IPS-NIHi7 (cell line): ENCODE data around the gene TMEM178A.

ENCODE experiments used
- DNase-seq: peaks from one replicate; pipeline ENCODE4 v3.0.0; 2012; ENCODE audit warnings: mixed read lengths; ENCODE audit errors: extremely low spot score

Gene TMEM178A

DNA sequence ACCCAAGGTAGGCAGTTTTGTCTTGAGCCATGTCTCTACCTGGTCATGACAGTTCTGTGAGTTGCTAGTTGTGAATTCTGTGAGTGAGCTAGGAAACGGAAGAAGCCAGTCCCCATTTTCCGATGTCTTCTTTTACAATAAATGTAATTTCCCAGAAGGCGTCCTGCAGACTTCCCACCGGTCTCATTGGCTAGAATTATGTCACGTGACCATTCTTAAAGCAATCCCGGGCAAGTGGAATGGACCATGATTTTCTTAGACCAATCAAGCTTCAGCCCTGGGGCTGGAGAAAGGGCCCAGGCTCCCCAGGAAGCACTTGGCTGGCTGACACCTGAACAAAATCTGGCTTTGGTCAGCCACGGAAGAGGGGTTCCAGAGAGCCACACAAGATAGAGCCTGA is 10.6 kb downstream of the TMEM178A start:
- no peak for DNase-seq

DNA sequence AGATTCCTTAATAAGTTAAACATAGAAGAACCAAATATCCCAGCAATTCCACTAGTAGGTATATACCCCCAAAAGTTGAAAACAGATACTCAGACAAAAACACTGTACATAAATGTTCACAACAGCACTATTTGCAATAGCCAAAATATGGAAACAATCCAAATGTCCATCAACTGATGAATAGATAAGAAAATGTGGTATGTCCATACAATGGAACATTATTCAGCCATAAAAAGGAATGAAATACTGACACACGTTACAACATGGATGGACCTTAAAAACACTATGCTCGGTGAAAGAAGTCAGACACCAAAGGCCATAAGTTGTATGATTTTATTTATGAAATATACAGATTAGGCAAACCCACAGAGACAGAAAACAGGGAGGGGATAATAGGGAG is 12.5 kb downstream of the TMEM178A start:
- DNase-seq: no peak

DNA sequence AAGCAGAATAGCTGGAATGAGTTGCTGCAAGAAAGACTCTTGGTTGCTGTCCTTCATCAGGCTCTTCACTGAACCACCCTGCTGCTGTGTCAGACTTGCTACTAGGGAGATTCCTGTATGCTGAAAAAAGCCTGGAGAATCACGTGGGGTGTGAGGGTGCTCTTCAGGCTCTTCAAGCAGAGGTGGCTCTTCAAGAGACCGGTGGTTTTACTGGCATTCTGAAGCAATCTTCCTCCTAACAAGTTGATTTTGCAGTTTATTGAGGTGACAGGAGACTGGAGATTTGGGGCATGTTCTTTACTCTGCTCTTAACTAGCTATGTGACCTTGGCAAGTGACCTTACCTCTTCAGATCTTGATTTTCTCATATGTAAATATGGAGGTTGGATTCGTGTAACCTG is 14.1 kb downstream of the TMEM178A start:
- DNase-seq: no peak

DNA sequence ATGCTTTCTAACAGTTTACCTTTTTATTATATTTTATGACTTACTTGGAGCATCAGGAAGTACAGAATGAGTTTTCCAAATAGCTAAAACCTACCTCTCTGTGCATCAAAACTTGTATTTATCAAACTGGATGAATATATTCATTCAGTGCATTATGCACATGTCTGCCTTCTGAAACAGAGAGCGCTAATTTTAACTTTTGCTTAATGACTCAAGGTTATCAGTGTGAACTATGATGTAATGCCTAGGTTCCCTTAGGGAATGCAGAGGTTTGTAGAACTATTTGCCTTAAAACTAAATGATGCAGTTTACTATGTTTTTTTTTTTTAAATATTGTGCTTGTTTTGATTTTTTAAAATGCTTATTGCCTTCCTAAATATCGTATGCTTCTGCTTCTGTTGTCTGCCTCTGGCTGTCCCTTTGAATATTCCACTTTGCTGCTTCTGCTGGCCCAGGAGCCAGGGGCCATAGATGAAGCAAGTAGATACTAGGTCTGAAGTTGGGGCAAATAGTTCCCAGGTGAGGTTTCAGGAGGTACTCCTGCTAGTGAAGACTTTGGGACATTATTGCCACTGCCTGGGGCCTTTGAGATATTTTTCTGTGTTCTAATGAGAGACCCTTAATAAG is 16.5 kb downstream of the TMEM178A start:
- DNase-seq: no peak

DNA sequence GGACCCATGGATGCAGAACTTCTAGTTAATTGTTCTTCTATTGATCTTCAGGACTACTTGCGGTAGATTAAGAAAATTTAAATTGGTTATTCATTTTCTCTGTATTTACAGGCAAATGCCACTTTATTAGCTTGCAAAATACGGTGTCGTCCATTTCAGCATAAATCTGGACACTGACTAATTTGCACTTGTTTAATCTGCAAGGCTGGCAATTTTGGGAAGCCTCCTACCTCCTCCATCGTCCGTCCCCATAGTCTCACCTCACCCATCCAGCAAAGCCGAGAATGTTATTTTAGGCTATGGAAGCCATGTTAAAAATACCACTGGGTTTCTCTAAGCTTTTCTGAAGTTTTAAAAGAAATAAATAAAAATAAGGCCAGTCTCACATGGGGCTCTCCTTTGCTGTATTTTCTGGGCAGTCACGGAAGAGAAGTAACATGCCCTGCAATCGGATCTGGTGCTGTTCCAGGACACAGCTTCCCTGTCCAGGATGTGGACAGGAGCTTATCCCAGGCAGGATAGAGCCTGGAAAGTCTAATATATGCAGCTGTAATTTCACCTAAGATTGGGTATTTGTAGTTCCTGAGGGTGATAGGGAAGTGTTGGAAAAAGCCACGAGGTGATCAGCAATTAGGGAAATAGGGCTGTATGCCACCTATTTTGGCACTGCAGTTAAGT is 17.4 kb downstream of the TMEM178A start:
- no peak for DNase-seq

DNA sequence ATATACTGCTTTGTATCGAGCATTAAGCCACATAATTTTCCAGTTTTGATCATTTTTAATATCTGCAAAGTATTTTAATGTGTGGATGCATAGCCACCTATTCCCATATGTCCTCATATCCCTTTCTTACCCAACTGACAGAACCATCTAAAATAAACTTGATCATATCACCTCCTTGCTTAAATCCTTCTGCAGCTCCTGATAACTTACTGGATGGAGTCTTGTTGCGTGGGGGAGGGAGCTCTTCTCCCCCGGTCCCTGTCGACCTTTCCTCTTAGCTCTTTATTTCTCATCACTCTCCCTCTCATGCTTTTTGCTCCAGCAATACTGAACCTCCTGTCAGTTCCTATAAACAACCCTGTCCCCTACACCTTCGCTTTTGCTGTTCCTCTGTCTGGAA is 18.7 kb downstream of the TMEM178A start:
- DNase-seq: no peak

DNA sequence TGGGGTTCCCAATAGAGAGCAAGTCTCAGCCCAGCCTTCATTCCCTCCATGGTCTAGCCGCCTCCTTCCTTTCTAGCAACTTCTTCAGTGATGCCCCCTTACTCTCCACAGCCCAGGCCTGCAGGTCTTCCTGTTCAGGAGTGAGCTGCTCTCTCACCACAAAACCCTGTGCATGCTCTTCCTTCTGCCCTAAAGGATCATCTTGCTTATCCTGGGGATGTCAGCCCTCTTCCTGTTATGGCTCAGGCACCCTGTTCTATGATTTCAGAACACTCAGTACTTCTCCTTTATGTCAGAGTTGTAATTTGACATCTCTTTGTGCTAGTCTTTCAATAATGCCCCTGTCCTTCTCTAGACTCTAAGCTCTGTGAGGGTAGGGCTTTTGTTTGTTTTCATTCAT is 19.4 kb downstream of the TMEM178A start:
- DNase-seq: no peak

DNA sequence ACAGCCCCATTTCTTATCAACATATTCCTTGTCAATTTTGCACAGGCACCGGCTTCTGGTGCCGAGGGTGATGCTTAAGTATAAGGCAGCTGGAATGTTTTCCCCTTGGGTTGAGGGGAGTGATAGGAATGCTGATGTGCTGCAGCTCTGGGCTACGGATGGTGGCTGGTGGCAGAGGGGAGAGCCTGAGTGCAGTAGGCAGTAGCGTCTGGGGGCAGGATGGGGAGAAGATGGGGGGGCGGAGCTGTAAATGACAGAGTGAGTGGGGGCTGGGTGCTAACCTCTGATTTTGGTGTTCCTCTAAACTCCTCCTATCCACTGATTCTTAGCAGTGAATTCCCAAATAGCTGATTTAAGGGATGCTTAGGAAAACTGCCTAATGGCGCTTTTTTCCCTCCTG is 20.7 kb downstream of the TMEM178A start:
- DNase-seq: peak; percentile 42

DNA sequence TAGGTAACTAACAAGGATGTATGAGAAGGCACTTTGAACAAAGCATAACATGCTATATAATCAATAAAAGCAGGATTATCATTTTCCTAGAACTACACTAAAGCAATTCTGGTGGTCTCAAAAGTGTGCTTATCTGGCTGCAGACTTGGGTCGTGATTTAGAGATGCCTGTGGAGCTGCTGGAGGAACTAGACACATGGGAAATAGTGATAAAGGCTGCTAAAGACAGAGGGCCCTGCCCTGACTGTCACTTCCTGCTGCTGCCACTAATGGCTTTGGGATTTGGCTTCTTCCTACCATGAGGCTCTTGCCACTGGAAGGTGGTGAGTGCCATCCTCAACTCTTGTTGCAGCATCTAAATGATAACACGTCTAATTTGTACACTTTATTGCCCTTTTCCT is 22.5 kb downstream of the TMEM178A start:
- DNase-seq: no peak

DNA sequence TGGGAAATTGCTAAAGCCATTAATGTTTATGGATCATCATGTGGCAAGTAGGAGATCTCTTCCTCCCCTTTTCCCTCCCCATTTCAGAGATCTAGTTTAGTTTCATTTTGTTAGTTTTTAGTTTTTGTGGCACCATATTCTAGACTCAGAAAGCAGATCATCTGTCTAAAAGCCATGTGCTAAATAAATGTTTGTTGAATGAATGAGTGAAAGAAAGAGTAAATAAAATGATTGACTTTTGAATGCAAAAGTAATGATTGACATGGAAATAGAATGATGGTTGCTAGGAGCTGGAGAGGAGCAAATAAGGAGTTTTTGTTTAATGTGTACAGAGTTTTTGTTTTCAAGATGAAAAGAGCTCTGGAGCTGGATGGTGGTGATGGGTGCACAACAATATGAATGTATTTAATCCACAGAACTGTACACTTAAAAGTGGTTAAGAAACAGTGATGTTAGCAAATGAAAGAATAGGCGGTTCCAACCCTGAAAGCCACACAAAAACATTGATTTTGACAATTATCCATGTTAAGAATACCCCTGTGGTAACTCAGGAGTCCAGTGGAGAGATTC is 23.6 kb downstream of the TMEM178A start:
- DNase-seq: no peak

DNA sequence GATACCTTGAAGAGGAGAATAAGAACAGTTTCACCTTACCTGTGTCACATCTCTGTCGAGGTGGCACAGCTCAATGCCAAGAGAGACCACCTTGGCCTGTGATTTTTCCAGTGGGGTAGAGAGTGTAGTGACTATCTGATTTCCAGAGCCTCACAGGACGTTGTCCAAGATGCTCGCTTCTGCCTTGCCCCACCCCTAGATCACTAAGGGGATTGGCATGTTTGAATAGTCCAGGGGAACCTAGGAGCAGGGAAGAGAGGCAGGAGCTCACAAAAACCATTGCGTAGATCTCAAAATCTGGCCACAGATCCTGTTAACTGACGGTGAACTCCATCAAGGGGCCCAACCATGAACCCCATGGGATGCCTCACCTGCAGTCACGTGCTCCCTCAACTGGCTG is 24.2 kb downstream of the TMEM178A start:
- no peak for DNase-seq

DNA sequence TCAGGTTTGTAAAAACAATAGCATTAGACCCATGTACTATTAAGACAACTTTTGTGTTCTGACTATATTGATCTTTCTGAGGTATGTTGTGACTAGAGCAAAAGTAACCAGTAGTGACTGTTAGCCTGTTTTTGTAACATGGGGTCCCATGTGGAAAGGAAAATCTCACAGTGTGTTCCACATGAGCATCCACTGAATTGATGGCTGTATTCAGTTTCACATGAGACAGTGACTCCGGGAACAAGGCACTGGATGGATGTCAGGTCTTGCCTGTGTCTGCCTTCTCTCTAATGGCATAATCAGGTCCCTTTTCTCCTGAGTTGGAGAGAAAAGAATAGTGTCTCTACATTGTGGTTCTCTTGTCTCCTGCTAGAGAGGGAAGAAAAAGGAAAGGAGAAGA is 27.5 kb downstream of the TMEM178A start:
- DNase-seq: no peak

DNA sequence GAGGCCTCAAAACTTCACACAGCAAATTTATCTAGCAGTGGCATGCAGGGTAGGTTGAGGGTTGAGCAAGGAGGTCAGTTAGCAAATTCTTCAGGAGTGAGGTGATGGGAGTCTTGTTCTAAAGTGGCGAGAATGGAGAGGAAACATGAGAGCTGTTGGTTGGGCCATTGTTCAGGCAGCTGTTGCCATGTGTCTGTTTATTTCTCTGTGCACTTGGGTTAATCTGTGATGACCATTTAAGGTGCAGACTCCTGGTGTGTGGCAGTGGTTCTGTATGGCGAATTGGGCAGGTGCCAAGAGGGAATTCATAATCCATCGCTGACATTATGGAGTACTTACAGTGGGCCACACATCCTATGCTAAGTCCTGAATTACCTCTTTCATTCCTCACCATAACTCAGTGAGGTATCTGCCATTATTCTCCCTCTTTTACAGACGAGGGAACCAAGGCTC is 30.4 kb downstream of the TMEM178A start:
- DNase-seq: no peak

DNA sequence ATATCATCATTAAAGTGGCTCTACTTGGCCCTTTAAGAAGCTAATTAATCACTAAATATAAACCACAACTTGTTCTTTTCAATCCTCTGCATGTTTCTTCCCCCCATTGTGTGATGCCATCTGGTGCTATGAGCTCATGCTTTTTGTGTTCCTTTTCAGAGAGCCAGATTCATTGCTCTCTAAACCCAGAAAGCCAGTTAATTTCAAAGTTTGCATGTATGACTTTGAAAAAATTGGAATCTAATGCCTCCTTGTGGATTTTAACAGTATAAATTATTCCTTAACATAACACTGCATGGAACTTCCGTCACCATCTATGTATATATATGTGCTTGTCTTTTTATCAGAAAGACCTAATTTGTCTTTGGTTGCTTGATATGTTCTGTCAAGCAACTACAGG is 31.1 kb downstream of the TMEM178A start:
- no peak for DNase-seq

DNA sequence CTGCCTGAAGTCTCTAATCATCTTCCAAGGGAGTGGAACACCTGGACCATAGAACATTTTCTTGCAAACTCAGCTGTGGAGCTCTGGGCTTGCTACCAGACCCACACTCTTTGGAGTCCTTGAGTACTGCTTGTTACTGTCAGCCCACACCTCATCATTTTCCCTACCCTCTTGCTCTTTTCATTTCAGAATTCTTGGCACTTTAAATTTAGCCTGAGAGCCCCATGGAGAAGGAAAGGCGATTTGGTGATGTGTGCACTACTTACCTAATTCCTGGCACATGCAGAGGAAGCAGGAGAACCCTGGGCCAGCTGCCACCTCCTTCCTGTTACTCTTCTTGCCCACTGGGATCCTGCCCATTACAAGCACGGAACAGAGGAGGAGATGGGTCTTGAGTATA is 31.7 kb downstream of the TMEM178A start:
- DNase-seq: no peak

DNA sequence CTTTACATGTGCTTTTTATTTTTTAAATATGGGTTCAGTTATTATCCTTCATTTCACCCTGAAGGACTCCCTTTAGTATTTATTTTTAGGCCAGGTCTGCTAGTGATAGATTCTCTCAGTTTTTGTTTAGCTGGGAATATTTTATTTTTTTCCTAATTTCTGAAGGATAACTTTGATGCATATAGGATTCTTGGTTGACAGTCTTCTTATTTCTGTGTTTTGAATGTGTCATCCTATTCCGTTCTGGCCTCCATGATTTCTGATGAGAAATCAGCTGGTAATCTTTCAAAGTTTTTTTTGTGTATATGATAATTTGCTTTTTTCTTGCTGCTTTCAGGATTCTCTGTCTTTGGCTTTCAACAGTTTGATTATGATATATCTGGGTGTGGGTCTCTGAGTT is 35.4 kb downstream of the TMEM178A start:
- no peak for DNase-seq

DNA sequence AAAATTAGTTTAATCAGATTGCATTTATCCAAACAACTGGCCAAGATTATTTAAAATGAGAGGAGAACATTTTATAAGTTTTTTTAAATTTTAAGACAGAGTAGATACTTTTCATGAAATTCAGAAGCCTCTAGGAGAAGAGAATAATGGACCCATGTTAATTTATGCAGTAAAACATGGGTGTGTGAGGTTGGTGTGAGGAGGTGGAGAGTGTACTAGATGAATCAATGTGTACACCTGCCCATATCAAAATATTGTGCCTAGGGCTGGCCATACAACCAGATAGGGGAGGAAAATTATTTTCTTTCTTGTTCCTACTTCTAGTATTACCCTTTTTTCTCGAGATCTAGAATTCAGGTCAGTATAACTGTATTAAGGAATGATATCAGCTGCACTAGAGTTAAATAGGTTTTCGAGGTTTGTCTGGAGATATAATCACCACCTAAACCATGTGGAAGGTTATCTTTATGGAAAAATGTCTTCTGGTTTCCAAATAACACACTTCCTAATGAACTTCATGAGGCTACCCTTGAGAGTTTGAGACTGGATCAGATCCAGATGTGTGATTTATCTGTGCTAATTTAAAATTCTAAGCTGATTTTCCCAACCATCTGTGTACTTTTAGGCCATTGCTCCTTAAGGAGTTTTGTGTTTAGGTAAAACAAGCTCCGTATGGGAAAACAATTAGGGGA is 37.6 kb downstream of the TMEM178A start:
- DNase-seq: no peak

DNA sequence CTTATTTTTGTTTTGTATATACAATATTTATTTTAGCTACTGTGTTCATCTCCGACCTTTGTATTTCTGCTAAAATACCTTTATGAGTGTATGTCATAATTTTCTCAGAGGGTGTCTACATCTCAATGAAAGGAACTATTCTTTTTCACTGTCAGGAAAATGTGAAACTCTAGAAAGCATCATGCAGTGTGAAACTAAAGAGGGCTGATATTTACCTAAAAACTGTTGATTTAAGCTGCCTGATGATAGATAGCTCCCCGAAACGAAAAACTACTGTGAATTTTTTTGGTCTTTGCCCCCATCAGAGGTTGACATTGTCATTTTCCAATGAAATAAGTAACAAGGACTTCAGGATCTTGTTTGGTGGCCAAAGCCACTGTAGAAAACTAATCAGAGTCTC is 38.8 kb downstream of the TMEM178A start:
- DNase-seq: no peak

DNA sequence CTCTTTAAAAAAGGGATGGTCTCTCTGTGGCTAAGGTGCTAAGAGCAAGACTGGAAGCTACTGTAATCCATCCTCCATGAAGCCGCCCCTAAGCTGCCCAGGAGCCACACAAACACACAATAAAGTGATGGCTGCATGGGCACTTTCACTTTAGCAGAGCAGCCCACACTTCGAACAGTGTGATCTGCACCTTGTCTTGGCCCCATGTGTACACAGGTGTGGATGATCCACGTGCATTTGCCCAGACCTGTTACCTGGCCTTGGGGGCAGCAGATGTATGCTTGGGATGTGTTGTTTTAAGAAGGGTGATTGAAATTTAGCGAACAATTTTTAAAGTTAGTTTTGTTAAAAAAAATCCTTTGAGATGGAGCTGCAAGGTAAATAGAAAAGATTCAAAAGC is 39.9 kb downstream of the TMEM178A start:
- DNase-seq: no peak

DNA sequence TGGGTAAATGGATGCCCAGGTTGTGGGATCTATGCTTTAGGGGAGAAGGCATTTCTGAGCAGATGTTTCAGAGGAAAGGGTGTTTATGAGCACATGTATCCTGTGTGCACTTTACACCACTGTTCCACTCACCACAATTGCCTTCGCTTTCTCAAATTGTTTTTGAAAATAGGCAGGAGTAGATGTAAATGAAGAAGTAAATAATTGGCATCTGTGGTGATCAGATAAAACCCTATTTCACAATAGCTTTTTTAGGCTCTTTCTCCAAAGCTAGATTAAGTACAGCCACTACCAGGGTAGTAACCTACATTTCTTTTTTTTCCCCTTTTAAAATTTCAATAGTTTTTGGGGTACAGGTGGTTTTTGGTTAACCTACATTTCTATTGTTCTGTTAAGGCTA is 40.6 kb downstream of the TMEM178A start:
- DNase-seq: no peak

DNA sequence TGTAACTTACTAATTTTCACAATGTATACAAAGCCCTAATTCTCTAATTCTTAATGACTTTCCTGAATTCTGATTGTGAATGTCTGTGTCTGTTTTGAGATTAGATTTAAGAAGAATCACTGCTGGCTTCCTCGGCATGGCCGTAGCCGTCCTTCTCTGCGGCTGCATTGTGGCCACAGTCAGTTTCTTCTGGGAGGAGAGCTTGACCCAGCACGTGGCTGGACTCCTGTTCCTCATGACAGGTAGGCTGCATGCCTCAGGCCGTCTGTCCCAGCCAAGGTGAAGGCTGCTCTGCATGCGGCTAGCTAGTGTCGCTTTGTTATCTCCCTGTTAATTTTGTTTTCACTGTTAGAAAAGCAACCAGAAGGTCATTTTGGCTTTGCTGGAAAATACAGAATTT is 41.2 kb downstream of the TMEM178A start:
- DNase-seq: no peak

DNA sequence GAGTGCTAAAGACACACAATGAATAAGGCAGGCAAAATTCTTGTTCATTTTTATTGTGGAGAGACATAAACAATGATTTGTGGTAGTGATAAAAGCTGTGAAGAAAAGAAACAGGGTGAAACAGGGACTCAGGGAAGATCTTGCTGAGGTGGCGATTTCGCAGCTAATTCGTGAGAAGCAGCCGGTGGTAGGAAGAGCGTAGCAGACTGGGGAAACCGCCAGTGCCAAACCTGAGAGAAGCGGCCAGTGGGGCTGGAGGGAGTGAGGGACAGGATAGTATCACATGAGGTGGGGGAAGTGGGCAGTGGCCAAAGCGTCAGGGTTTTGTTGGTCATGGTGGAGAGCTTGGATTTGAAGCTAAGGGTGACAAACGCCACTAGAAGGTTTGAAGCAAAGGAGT is 42.3 kb downstream of the TMEM178A start:
- DNase-seq: no peak

DNA sequence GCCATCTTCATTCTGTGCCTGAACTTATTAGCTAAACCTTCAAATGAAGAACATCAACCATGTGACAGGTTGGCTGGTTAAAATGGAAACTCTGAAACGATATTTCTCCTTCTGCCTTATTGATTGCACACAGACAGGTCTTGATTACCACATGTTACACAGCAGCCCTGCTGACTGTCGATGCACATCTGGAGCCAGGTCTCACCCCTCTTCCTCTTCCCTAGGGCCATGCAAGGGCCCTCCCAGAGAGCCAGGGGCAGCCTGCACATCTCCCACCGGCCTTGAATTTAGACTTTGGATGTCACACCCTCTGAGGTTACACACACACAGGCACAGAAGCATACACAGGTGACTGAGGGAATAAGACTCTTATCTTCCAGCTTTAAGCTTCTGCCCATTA is 45.1 kb downstream of the TMEM178A start:
- DNase-seq: no peak
